CD4-positive, alpha-beta T cell treated with Interleukin-6 at 100 ng/mL for 8 hours (primary cell): ENCODE data around the gene THAP12.
"Not testable (repeated sequence)": the region's sequence is repeated elsewhere in the genome, so short reads cannot be mapped to it uniquely, and the experiment has no call there.

Source experiments
- DNase-seq: peaks from one replicate; pipeline ENCODE4 v3.0.0-alpha.2; 2020; ENCODE audit warnings: mixed read lengths, low spot score

THAP12 gene

DNA sequence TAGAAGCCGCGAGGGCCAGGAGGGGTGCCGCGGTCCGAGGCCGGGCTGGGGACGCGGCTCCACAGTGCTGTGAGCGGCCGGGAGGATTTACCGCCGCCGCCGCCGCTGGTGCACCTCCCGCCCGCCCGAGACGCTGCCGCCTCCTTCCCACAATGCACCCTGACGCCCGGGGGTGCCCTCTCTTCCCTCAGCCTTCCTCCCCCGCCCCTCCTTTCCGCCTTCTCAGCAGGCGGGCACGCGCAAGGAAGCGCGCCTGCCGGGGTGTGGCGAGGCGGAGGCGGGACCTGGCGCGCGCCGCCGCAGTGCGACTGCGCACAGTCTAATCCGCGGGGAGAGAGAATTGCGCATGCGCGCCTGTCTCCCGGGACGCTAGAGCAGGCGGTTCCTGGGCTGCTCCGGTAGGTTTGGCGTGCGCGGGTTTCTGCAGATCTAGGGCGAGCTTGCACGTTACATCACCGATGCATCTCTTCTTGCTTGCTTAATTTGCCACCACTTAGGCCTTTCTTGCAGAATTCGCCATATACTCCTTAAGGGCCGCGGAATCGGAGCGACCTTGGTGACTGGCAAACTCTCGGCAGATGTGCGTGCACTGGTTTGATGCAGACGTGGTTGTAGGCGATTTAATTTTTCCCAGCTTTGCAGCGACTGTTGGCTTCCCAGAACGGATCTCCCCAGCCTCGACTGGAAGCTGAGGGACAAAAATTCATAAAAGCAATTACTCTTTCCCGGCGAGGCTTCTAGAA is at the start of gene THAP12, which contains the start of gene GVQW3:
Gene THAP12 (minus strand): TSS at position 156 of the 743 bp plus-strand sequence. CDS start 296 bp downstream, outside the sequence.
Gene GVQW3 (plus strand): TSS at position 347 of the 743 bp plus-strand sequence. CDS start 506 bp downstream, outside the sequence.
- peak; percentile 97 for DNase-seq

- no peak for DNase-seq
These were observed 45.7 kb upstream of the THAP12 start for GRCh38 chr11:76426660-76427059.

DNA sequence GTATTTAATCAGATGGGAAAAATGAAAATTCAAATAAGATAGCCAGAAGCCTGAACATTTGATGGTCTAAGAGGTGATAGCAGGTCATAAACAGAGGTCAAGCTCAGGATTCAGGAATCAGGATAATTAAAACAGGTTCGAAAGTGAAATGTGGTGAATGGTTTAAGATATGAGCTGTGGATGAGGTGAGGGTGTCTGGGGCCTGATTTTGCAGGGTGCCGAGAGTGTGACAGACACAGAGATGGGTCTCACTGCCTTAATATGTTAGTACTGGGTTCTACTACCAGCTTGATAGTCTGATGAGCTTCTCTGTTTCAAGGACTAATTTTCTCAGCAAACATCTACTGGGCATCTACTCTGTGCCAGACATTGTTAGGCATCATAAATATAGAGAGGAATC is 44.0 kb upstream of the THAP12 start:
- DNase-seq, result no peak

DNA sequence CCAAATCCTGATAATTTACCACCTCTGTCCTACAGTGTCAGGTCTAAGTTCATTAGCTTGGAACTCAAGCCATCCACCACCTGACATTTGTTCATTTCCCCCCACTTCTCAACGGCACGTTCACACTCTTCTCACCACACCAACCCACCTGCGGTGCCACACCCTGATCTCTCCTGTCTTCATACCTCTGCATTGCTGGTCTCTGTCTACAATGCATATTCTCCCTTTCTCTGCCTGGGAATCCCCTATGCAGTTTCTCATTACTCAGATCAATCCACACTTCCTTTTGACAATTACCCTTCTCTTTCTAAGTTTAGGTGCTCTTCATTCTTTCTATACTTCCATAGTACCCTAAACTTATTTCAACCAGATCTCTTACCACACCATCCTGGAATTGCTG is 43.4 kb upstream of the THAP12 start:
- no peak for DNase-seq

GRCh38 chr11:76419896-76420295 is 39.0 kb upstream of the THAP12 start:
- DNase-seq, result no peak

DNA sequence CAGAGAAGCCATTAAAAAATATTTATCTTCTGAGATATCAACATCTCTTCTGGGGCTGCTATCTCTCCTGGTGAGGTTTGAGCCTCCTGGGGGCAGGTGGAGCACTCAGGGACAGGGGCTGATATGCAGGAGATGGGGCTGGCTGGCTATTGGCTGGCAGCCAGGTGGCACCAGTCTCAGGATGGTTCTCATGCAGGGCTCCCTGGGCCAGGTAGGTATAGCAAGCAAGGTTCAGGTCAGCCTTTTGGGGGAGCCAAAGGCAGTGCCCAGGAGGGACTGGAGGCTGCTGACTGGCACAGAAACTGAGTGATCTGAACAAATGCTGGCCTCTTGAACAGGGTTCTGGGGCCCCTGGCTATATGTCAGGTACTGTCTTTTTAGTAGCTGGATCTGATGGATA is 34.1 kb upstream of the THAP12 start:
- DNase-seq, result no peak

GRCh38 chr11:76410851-76411357 is 30.0 kb upstream of the THAP12 start:
- no peak for DNase-seq

- no peak for DNase-seq
These were observed 27.4 kb upstream of the THAP12 start for GRCh38 chr11:76408171-76408965.

GRCh38 chr11:76406359-76406758 is 25.4 kb upstream of the THAP12 start:
- no peak for DNase-seq

DNA sequence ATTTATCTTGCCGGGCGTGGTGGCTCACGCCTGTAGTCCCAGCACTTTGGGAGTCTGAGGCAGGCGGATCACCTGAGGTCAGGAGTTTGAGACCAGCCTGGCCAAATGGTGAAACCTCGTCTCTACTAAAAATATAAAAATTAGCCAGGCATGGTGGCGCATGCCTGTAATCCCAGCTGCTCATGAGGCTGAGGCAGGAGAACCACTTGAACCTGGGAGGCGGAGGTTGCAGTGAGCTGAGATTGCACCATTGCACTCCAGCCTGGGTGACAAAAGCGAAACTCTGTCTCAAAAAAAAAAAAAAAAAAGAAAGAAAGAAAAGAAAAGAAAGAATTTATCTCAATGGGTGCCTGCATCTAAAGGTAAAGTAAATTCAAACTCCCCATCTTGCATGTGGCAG is 20.6 kb upstream of the THAP12 start:
- DNase-seq, result not testable (repeated sequence)

GRCh38 chr11:76400967-76401366 is 20.0 kb upstream of the THAP12 start:
- DNase-seq, result no peak

GRCh38 chr11:76397383-76397782 is 16.5 kb upstream of the THAP12 start:
- no peak for DNase-seq

DNA sequence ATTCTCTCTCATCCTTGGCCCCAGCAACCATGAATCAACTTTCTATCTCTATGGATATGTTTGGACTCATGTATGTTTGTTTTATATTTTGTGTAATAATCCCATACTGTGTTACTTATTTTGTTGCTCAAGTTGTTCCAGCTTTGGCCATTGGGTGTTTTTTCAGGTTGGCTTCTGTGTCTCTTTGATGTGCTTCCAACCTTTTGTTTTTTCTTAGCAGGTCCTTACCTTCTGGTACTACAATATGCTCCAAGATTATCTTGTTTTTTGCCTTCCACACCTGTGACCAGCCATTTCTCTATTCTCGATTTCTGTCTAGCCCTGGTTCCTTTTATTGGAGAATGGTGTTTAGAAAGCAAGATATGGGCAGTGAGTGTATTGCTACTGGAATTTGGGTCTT is 14.4 kb upstream of the THAP12 start:
- no peak for DNase-seq

- no peak for DNase-seq
These were observed 13.5 kb upstream of the THAP12 start for GRCh38 chr11:76394411-76394810.

DNA sequence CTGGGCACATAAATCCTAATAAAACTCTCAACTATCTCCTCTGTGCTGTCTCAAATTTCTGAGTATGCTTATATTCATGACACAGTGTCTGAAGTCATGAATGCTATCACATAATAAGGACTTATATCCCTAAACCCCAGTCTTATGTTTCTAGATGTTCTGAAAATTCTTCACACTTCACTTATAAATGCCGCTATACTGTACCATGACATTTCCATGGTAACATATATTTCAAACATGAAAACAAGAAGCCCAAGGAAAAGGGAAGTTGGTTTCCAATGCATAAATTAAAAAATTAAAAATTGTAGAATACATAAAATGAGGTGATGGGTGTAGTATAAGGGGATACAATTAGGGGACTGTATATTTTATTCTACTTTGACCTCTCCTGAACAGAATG is 11.9 kb upstream of the THAP12 start:
- DNase-seq, result no peak

GRCh38 chr11:76391811-76392475 is 11.0 kb upstream of the THAP12 start:
- no peak for DNase-seq

DNA sequence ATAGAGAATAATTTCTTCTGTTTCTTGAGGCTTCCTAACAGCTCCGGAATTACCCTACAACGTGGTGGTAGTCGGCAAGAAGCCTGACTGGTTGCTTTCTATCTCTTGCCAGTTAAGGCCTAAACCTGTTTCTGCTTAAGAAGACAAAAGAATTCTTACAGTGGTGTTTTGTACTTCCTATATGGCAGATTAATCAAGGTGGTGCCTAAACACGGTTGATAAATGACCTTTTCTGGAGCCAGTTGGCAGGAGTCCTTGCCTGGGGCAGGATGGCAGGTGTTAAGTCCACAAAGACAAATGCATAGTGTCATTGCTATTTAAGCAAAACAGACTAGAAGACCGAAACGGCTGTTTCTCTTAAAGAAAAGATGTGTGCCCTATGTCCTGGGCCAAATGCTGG is 10.1 kb upstream of the THAP12 start:
- no peak for DNase-seq

- no peak for DNase-seq
These were observed 7.5 kb upstream of the THAP12 start for GRCh38 chr11:76388408-76388807.

- no peak for DNase-seq
These were observed 5.0 kb upstream of the THAP12 start for GRCh38 chr11:76385903-76386302.

- no peak for DNase-seq
These were observed 1.3 kb upstream of the THAP12 start for GRCh38 chr11:76382209-76382608.

DNA sequence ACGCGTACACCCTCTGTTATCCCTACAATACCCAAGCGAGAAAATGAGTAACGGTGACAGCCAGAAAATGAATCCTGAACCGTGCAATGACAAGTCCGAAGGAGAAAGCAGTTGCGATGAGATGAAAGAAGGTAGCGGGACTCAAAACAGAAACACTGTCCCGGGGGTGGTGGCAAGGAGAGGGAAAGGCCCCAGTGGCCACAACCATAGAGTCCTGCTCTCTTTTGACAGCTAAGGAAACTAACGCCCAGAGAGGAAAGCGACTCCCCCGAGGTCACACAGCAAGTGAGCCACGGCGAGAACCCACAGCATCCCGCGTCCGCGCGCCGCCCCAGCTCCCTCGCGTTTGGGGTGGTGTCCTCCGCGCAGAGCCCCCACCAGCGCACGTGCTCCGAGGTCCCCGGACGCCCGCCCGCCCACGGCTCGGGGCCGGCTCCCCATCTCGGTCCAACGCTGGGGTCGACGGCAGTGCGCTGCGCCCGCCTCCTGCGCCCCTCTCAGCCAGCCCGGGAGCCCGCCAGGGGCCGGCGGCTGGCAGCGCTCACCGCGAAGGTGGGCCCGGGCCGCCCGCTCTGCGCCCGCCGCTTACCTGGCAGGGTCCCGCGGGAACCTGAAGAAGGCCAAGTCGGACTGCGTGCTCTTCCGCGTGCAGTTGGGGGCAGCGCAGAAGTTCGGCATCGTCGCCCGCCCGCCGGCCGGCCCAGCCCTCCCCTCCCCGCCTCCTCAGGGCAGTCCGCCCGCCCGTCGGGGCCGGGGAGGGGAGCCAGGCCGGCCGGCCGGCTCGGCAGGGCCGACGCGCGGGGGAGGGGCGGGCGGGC is 564 bp downstream of the THAP12 start:
- DNase-seq, result peak; percentile 27

DNA sequence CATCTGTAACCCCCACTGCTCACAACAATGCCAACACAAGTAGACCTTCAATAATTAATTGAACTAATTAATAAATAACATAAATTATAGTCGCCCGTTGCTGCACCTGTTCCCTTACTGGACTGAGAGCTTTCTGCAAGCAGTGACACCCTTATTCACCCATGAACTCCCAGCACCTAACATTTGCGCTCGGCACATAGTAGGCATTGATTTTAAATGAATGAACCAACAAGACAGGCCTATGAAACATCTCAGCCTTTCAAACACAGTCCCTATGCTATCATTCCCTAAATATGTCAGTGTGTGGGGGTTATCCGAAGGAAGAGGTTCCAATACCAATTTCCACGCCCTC is 1.1 kb downstream of the THAP12 start:
- DNase-seq, result no peak
